SK-N-SH treated with all-trans-retinoic acid at 6 μM for 48 hours (cell line): ENCODE data around the gene BMERB1.
"Not testable (repeated sequence)": the region's sequence is repeated elsewhere in the genome, so short reads cannot be mapped to it uniquely, and the experiment has no call there.

Experiments
- ATAC-seq: fragments of 200-7000 bp; cut with Tn5 transposase; 3 replicates; pipeline ENCODE4 v1.9.1; 2020; ENCODE audit warnings: mild to moderate bottlenecking, moderate library complexity
- ARNTL ChIP-seq: fragments of 450-650 bp; formaldehyde crosslinking; IDR thresholded peaks from 2 replicates; pipeline ENCODE4 v1.5.0; 2020; ENCODE audit warnings: low read depth, mild to moderate bottlenecking, moderate library complexity, borderline replicate concordance
- BACH2 ChIP-seq: fragments of 250-450 bp; sonication (Bioruptor Pico); IDR thresholded peaks from 2 replicates; pipeline ENCODE4 v1.9.0; 2021; ENCODE audit warnings: mild to moderate bottlenecking, borderline replicate concordance
- CREB5 ChIP-seq: fragments of 250-450 bp; sonication (Bioruptor Pico); IDR thresholded peaks from 2 replicates; pipeline ENCODE4 v1.5.1; 2020; ENCODE audit warnings: low read depth, mild to moderate bottlenecking, moderate library complexity
- CSDC2 ChIP-seq: fragments of 250-450 bp; sonication (Bioruptor Pico); IDR thresholded peaks from 2 replicates; pipeline ENCODE4 v1.5.0; 2020; ENCODE audit warnings: mild to moderate bottlenecking, moderate library complexity
- CSRNP3 ChIP-seq: fragments of 250-450 bp; sonication (Bioruptor Pico); IDR thresholded peaks from 2 replicates; pipeline ENCODE4 v1.5.1; 2021; ENCODE audit warnings: mild to moderate bottlenecking, moderate library complexity
- ESRRG ChIP-seq: fragments of 250-450 bp; sonication (Bioruptor Pico); IDR thresholded peaks from 2 replicates; pipeline ENCODE4 v1.6.1; 2021; ENCODE audit warnings: mild to moderate bottlenecking
- GLIS3 ChIP-seq: fragments of 250-450 bp; sonication (Bioruptor Pico); IDR thresholded peaks from 2 replicates; pipeline ENCODE4 v1.5.0; 2020; ENCODE audit warnings: mild to moderate bottlenecking, moderate library complexity
- ISL1 ChIP-seq: fragments of 250-450 bp; sonication (Bioruptor Pico); IDR thresholded peaks from 2 replicates; pipeline ENCODE4 v2.1.2; 2022; ENCODE audit warnings: mild to moderate bottlenecking, moderate library complexity
- OSR1 ChIP-seq: fragments of 250-450 bp; sonication (Bioruptor Pico); IDR thresholded peaks from 2 replicates; pipeline ENCODE4 v1.8.0; 2022; ENCODE audit warnings: moderate library complexity, mild to moderate bottlenecking, inconsistent platforms
- PATZ1 ChIP-seq: fragments of 250-450 bp; sonication (Bioruptor Pico); IDR thresholded peaks from 2 replicates; pipeline ENCODE4 v1.8.0; 2020; ENCODE audit warnings: mild to moderate bottlenecking, moderate library complexity, borderline replicate concordance
- POU6F1 ChIP-seq: fragments of 250-450 bp; sonication (Bioruptor Pico); IDR thresholded peaks from 2 replicates; pipeline ENCODE4 v1.8.0; 2021; ENCODE audit warnings: low read depth, mild to moderate bottlenecking, moderate library complexity, borderline replicate concordance
- PPARA ChIP-seq: fragments of 250-450 bp; sonication (Bioruptor Pico); IDR thresholded peaks from 2 replicates; pipeline ENCODE4 v1.5.0; 2020; ENCODE audit warnings: mild to moderate bottlenecking, borderline replicate concordance
- RARB ChIP-seq: fragments of 250-450 bp; sonication (Bioruptor Pico); IDR thresholded peaks from 2 replicates; pipeline ENCODE4 v1.8.0; 2021; ENCODE audit warnings: mild to moderate bottlenecking, moderate library complexity
- SNAI2 ChIP-seq: fragments of 250-450 bp; sonication (Bioruptor Pico); IDR thresholded peaks from 2 replicates; pipeline ENCODE4 v1.5.0; 2020; ENCODE audit warnings: mild to moderate bottlenecking, moderate library complexity
- TOX ChIP-seq: fragments of 250-450 bp; sonication (Bioruptor Pico); IDR thresholded peaks from 2 replicates; pipeline ENCODE4 v1.8.0; 2021; ENCODE audit warnings: mild to moderate bottlenecking, moderate library complexity, borderline replicate concordance
- TSHZ2 ChIP-seq: fragments of 250-450 bp; sonication (Bioruptor Pico); IDR thresholded peaks from 2 replicates; pipeline ENCODE4 v1.5.0; 2020; ENCODE audit warnings: mild to moderate bottlenecking, moderate library complexity
- ZC3H10 ChIP-seq: fragments of 250-450 bp; sonication (Bioruptor Pico); IDR thresholded peaks from 2 replicates; pipeline ENCODE4 v1.5.1; 2021; ENCODE audit warnings: mild to moderate bottlenecking, moderate library complexity
- ZFP3 ChIP-seq: fragments of 250-450 bp; sonication (Bioruptor Pico); IDR thresholded peaks from 2 replicates; pipeline ENCODE4 v1.5.0; 2020; ENCODE audit warnings: mild to moderate bottlenecking, moderate library complexity
- ZNF565 ChIP-seq: fragments of 450-650 bp; formaldehyde crosslinking; conservative IDR thresholded peaks from 2 replicates; pipeline ENCODE4 v1.5.0; 2020; ENCODE audit warnings: low read depth, mild to moderate bottlenecking, moderate library complexity
- ZNF70 ChIP-seq: fragments of 450-650 bp; formaldehyde crosslinking; IDR thresholded peaks from 2 replicates; pipeline ENCODE4 v1.5.0; 2020; ENCODE audit warnings: mild to moderate bottlenecking, moderate library complexity
- ZNF8 ChIP-seq: fragments of 450-650 bp; formaldehyde crosslinking; IDR thresholded peaks from 2 replicates; pipeline ENCODE4 v1.5.0; 2020; ENCODE audit warnings: mild to moderate bottlenecking, moderate library complexity

BMERB1 gene

GRCh38 chr16:15606518-15607220 lies 172.3 kb downstream of the BMERB1 start:
- no peak for TF ChIP-seq ZNF8 (CRISPR knock-in tag)
- no peak for TF ChIP-seq ZNF70
- no peak for TF ChIP-seq CSDC2 (CRISPR knock-in tag)
- no peak for TF ChIP-seq TOX
- TF ChIP-seq ZC3H10 (CRISPR knock-in tag): no peak
- TF ChIP-seq ZNF565 (CRISPR knock-in tag): no peak
- no peak for TF ChIP-seq TSHZ2 (CRISPR knock-in tag)
- TF ChIP-seq SNAI2 (CRISPR knock-in tag): no peak
- TF ChIP-seq PATZ1 (CRISPR knock-in tag): no peak
- no peak for TF ChIP-seq CREB5
- TF ChIP-seq ESRRG (CRISPR knock-in tag): no peak
- no peak for TF ChIP-seq PPARA (CRISPR knock-in tag)
- no peak for TF ChIP-seq GLIS3
- no peak for TF ChIP-seq CSRNP3 (CRISPR knock-in tag)
- TF ChIP-seq BACH2 (CRISPR knock-in tag): no peak
- ATAC-seq: no peak

- not testable (repeated sequence) for ATAC-seq
These were observed 172.9 kb downstream of the BMERB1 start for GRCh38 chr16:15607221-15607699.

GRCh38 chr16:15607700-15608396 lies 173.5 kb downstream of the BMERB1 start:
- no peak for ATAC-seq
- TF ChIP-seq RARB (CRISPR knock-in tag) (no peak), CSDC2 (CRISPR knock-in tag) (no peak), ZNF70 (no peak)

GRCh38 chr16:15608398-15609285 lies 174.3 kb downstream of the BMERB1 start:
- ATAC-seq: no peak
- TF ChIP-seq POU6F1: no peak
- no peak for TF ChIP-seq TOX
- TF ChIP-seq ISL1 (CRISPR knock-in tag): no peak
- TF ChIP-seq ARNTL (CRISPR knock-in tag): no peak
- no peak for TF ChIP-seq PPARA (CRISPR knock-in tag)
- TF ChIP-seq BACH2 (CRISPR knock-in tag): no peak
- no peak for TF ChIP-seq ZNF565 (CRISPR knock-in tag)
- TF ChIP-seq ZFP3: no peak
- TF ChIP-seq SNAI2 (CRISPR knock-in tag): no peak
- TF ChIP-seq RARB (CRISPR knock-in tag): no peak
- TF ChIP-seq TSHZ2 (CRISPR knock-in tag): no peak
- no peak for TF ChIP-seq OSR1 (CRISPR knock-in tag)
